Measurements from ENCODE around the gene ENAM. TPM values are rescaled to one million over a fixed set of nuclear protein-coding genes. Genes with fewer than 3 reads are reported as not detected.
A peak's percentile ranks its signal among the peaks of the same experiment; 100 is the strongest.
"Not testable (repeated sequence)": the region's sequence is repeated elsewhere in the genome, so short reads cannot be mapped to it uniquely, and the experiment has no call there.

The ENAM gene
- polyA plus RNA-seq, 1 experiment, result 0.14 TPM

DNA sequence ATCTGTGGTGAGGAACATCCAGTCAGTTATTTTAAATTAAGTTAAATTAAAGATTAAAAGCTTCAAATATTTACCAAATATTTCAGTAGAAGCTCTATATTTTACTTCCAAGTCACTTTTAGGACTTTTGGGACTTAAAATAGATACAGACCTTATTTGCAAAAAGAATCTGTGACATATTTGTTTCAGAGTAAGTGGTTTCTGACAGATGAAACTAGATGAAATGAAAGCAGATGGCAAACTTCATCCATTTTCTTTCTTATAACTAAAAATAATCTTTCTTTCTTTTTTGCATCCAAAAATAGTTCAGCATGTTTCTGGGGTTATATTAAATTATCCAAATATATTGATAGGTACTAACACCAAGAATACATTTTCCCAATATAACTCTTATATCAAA, 53.2 kb downstream of the ENAM start:
- CTCF ChIA-PET, result interaction anchor here (2.0 kb wide), 1 partner anchor 30 kb away, joined by 8 read pairs; no protein-coding TSS in a partner anchor
- no peak for DNase-seq (ENCODE audit: low read depth, low spot score)
- H3K27ac ChIP-seq (ENCODE audit: low read depth, low read length), result no peak overlapping the region
- H3K4me3 ChIP-seq (ENCODE audit: low read depth, low read length), result no peak overlapping the region
- no peak for TF ChIP-seq CTCF (IDR thresholded peaks at IDR 0.05; ENCODE audit: low read depth, low read length)
- no peaks in the 10 kb centered on the region for H3K9me3 ChIP-seq (ENCODE audit: control insufficient read depth, insufficient read depth, low read length)
- no peaks in the 10 kb centered on the region for H3K27me3 ChIP-seq (ENCODE audit: control insufficient read depth, insufficient read depth, low read length)
- POLR2A ChIA-PET, result no interaction called here

GRCh38 chr4:70682142-70682541, 53.6 kb downstream of the ENAM start:
- DNase-seq (ENCODE audit: low read depth, low spot score); H3K4me3 ChIP-seq (ENCODE audit: low read depth, low read length); H3K27ac ChIP-seq (ENCODE audit: low read depth, low read length); H3K27me3 ChIP-seq (ENCODE audit: control insufficient read depth, insufficient read depth, low read length); H3K9me3 ChIP-seq (ENCODE audit: control insufficient read depth, insufficient read depth, low read length); POLR2A ChIA-PET: not testable (repeated sequence)
- CTCF ChIA-PET, result interaction anchor here (0.9 to 2.0 kb wide), 2 partner anchors 30 kb away, joined by 3 to 8 read pairs; no protein-coding TSS in a partner anchor

- Histone ChIP-seq H3K4me3 (ENCODE audit: low read depth, low read length) (peak overlapping the region; percentile 100), H3K27me3 (ENCODE audit: control insufficient read depth, insufficient read depth, low read length) (no peaks in the 10 kb centered on the region), H3K27ac (ENCODE audit: low read depth, low read length) (peak overlapping the region; percentile 95), H3K9me3 (ENCODE audit: control insufficient read depth, insufficient read depth, low read length) (no peaks in the 10 kb centered on the region)
- CTCF ChIA-PET, result interaction anchor here (0.6 to 4.6 kb wide), 18 partner anchors 10 to 325 kb away, joined by 3 to 30 read pairs (median 3); partner anchors contain the start of genes JCHAIN and RUFY3
- no peak for DNase-seq (ENCODE audit: low read depth, low spot score)
- POLR2A ChIA-PET, result interaction anchor here (1.8 kb wide), 1 partner anchor 17 kb away, joined by 5 read pairs; no protein-coding TSS in a partner anchor
- TF ChIP-seq CTCF (IDR thresholded peaks at IDR 0.05; ENCODE audit: low read depth, low read length), result no peak
Observed at GRCh38 chr4:70687392-70687791, 58.8 kb downstream of the ENAM start.

DNA sequence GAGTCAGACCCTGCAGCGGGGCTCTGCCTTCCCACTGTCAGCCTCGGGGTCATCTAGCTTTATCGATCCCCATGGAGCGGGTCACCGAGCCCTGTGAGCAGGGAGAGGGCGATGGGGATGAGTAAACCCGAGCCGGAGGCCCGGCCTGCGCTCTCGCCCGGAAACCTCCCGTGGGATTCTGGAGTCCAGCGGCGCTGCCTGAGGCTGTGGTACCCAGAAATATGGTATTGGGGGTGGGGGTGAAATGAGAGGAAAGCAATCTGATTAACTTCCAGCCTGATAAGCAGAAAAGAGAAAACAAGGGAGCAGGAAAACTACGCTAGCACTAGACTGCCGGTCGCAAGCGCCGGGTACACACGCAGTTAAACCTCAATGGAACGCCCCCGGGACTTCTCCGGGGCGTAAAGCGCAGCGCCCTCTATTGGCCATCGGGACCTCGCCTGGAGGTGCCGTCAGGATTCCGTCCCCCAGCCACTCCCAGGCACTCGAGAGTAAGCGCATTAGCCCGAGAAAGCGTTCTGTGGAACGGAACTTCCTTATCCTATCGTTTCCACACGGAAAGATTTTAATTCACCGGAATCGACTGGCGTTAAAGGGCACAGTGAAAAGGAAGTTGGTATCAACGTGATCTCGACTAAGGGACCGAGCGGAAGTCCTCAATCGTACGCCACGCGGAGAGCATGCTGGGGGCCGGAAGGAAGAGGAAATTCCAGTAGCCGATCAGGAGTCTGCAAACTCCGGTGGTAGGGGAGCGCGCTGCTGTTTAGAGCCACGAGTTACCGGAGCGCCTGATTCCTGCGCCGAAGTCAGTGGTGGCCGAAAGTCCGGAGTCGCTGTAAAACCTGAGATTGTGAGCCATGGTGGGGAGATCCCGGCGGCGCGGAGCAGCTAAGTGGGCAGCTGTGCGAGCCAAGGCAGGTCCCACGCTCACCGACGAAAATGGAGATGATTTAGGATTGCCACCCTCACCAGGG, 59.6 kb downstream of the ENAM start, which contains the start of gene UTP3:
TSS of gene UTP3 (plus strand) at position 712 of the 974 bp plus-strand sequence. CDS start at position 858, 146 bp downstream.
- no peaks in the 10 kb centered on the region for H3K9me3 ChIP-seq (ENCODE audit: control insufficient read depth, insufficient read depth, low read length)
- ChIA-PET CTCF (interaction anchor here (0.7 to 4.6 kb wide), 18 partner anchors 10 to 255 kb away, joined by 3 to 30 read pairs (median 3); partner anchors contain the start of genes JCHAIN and RUFY3), POLR2A (interaction anchor here (1.8 kb wide), 1 partner anchor 16 kb away, joined by 5 read pairs; no protein-coding TSS in a partner anchor)
- no peaks in the 10 kb centered on the region for H3K27me3 ChIP-seq (ENCODE audit: control insufficient read depth, insufficient read depth, low read length)
- peak within 1 kb of the TSS; percentile 95 for H3K27ac ChIP-seq (ENCODE audit: low read depth, low read length)
- DNase-seq (ENCODE audit: low read depth, low spot score), result peak; percentile 98
- H3K4me3 ChIP-seq (ENCODE audit: low read depth, low read length), result peak within 1 kb of the TSS; percentile 100
- peak; percentile 97 for TF ChIP-seq CTCF (IDR thresholded peaks at IDR 0.05; ENCODE audit: low read depth, low read length)

DNA sequence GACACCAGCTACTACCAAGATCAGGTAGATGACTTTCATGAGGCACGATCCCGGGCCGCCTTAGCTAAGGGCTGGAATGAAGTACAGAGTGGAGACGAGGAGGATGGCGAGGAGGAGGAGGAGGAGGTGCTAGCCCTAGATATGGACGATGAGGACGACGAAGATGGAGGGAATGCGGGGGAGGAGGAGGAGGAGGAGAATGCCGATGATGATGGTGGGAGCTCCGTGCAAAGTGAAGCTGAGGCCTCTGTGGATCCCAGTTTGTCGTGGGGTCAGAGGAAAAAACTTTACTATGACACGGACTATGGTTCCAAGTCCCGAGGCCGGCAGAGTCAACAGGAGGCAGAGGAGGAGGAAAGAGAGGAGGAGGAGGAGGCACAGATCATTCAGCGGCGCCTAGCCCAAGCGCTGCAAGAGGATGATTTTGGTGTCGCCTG, 60.3 kb downstream of the ENAM start:
- POLR2A ChIA-PET, result interaction anchor here (1.8 kb wide), 1 partner anchor 15 kb away, joined by 5 read pairs; no protein-coding TSS in a partner anchor
- CTCF ChIA-PET, result interaction anchor here (0.9 to 4.6 kb wide), 5 partner anchors 11 to 37 kb away, joined by 3 to 30 read pairs (median 11); no protein-coding TSS in a partner anchor

More for the DNA sequence above, 60.3 kb downstream of the ENAM start:
- Histone ChIP-seq H3K27ac (ENCODE audit: low read depth, low read length) (peak overlapping the region; percentile 83), H3K27me3 (ENCODE audit: control insufficient read depth, insufficient read depth, low read length) (no peaks in the 10 kb centered on the region), H3K4me3 (ENCODE audit: low read depth, low read length) (peak overlapping the region; percentile 100), H3K9me3 (ENCODE audit: control insufficient read depth, insufficient read depth, low read length) (no peaks in the 10 kb centered on the region)
- DNase-seq (ENCODE audit: low read depth, low spot score), result no peak
- no peak for TF ChIP-seq CTCF (IDR thresholded peaks at IDR 0.05; ENCODE audit: low read depth, low read length)
